Esophagus muscularis mucosa (tissue), 3 donors: Measurements from ENCODE around the gene CPSF4L.

Source experiments
- POLR2AphosphoS5 ChIP-seq, 2 donors: sonication (generic); formaldehyde crosslinking; IDR thresholded peaks; one replicate each; pipeline ENCODE4 v1.6.1; 2017; ENCODE audit warnings: antibody characterized with exemption in 2 of 2
- TF ChIP-seq, protein P1 (sequence below), 3 experiments: fragments of 200-600 bp in 2 of 3; fragments of 450-650 bp in 1 of 3; sonication (generic) in 2 of 3; IDR thresholded peaks; one replicate each; pipeline ENCODE4 v1.5.1; 2017 to 2019; ENCODE audit warnings: antibody characterized with exemption in 3 of 3, mild to moderate bottlenecking in 2 of 3, moderate library complexity in 1 of 3

DNA sequence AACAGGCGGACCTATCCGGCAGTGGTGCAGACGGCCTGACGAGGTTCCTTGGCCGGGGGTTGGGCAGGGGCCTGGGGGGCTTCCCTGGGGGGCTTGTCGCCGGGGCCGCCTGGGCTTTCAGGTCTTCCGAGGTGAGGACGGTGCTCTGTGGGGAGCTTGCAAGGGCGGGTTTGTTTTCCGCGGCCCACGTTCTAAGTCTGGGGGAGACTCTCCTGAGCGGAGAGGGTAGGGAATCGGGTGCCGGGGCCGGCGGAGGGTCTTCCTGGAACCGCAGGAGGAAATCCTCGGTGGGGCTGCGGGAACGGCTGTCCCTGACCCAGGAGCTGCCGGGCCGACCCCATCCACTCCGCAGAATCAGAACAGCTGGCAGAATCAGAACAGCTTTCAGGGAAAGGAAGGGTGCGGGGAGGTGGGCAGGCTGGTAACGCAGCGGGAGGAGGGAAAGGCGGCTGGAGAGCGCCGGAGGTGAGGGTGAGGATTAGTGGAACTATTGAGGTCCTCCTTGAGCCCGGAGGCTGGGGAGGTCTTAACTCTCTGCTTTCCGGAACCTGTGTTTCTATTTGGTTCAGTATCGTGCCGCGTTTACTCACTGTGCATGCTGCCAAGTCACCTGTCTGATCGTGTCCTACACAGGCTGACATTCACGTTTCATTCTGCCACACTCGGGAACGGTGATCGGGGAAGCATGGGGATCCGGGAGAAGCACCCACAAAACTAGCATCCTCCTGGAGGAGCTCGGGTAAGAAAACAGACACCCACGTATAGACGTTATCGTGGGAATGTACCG, 28.9 kb downstream of the CPSF4L start:
- TF ChIP-seq, protein P1, sequence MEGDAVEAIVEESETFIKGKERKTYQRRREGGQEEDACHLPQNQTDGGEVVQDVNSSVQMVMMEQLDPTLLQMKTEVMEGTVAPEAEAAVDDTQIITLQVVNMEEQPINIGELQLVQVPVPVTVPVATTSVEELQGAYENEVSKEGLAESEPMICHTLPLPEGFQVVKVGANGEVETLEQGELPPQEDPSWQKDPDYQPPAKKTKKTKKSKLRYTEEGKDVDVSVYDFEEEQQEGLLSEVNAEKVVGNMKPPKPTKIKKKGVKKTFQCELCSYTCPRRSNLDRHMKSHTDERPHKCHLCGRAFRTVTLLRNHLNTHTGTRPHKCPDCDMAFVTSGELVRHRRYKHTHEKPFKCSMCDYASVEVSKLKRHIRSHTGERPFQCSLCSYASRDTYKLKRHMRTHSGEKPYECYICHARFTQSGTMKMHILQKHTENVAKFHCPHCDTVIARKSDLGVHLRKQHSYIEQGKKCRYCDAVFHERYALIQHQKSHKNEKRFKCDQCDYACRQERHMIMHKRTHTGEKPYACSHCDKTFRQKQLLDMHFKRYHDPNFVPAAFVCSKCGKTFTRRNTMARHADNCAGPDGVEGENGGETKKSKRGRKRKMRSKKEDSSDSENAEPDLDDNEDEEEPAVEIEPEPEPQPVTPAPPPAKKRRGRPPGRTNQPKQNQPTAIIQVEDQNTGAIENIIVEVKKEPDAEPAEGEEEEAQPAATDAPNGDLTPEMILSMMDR (IDR thresholded peaks at IDR 0.05): no peak
- TF ChIP-seq POLR2AphosphoS5 (IDR thresholded peaks at IDR 0.05): no peak
